ENCODE measurements around the gene SEL1L.

GRCh38 chr14:81474148-81474492 is 59.5 kb downstream of the SEL1L start:
- TF ChIP-seq POLR2A (IDR thresholded peaks at IDR 0.05) (no peak), CTCF (IDR thresholded peaks at IDR 0.05 in 4 of 5, conservative IDR thresholded peaks at IDR 0.05 in 1 of 5) (no peak)

Measured in gastrocnemius medialis (tissue), 4 donors.